B cell (primary cell): ENCODE measurements around the gene UNC13D. TPM values are rescaled to one million over a fixed set of nuclear protein-coding genes. Genes with fewer than 3 reads are reported as not detected.

ENCODE experiments used
- ATAC-seq: fragments of 200-7000 bp; cut with Tn5 transposase; one replicate; pipeline ENCODE4 v1.10.0; 2021; ENCODE audit warnings: low read depth, mild to moderate bottlenecking, moderate number of reproducible peaks, moderate library complexity
- CTCF ChIA-PET: fragments of 350-600 bp; sonication (Branson Sonifier 250); formaldehyde crosslinking; loops from one replicate; lab custom pipeline; 2021; ENCODE audit warnings: antibody characterized with exemption, inconsistent platforms; lab: Charles Lee
- POLR2A ChIA-PET: fragments of 350-600 bp; sonication (Branson Sonifier 250); formaldehyde crosslinking; loops from one replicate; lab custom pipeline; 2021; ENCODE audit warnings: antibody characterized with exemption; lab: Charles Lee
- DNase-seq: peaks from one replicate; pipeline ENCODE4 v3.0.0; 2013
- H2AFZ ChIP-seq: 2 replicates; pipeline ENCODE4 v1.6.1; 2012; ENCODE audit warnings: mild to moderate bottlenecking, low read depth, low read length; ENCODE audit not compliant: insufficient read depth, poor library complexity, severe bottlenecking
- H3K27ac ChIP-seq, 2 donors: 1 replicate in 1 of 2; 2 replicates in 1 of 2; pipeline ENCODE4 v1.5.1; 2012 to 2013; ENCODE audit warnings: low read length in 2 of 2, mild to moderate bottlenecking in 2 of 2, moderate library complexity in 1 of 2
- H3K27me3 ChIP-seq, 4 experiments: fragments of 200-600 bp in 1 of 4; sonication (generic) in 1 of 4; replicated peaks in 1 of 4; 1 replicate in 2 of 4; 2 replicates in 2 of 4; pipeline versions ENCODE4 v1.6.1 to v1.7.0; 2013 to 2016; ENCODE audit warnings: low read length in 3 of 4, mild to moderate bottlenecking in 2 of 4, mixed read lengths in 1 of 4, moderate library complexity in 1 of 4; ENCODE audit not compliant: insufficient read depth in 4 of 4, control insufficient read depth in 3 of 4; ENCODE audit errors: control extremely low read depth in 1 of 4
- H3K36me3 ChIP-seq, 2 experiments: replicated peaks in 1 of 2; 1 replicate in 1 of 2; 2 replicates in 1 of 2; pipeline versions ENCODE4 v1.6.1 to v1.7.1; 2013; ENCODE audit warnings: low read length in 1 of 2; ENCODE audit not compliant: insufficient read depth in 2 of 2, control insufficient read depth in 1 of 2; ENCODE audit errors: control extremely low read depth in 1 of 2, extremely low read depth in 1 of 2
- H3K4me1 ChIP-seq, 2 donors: fragments of 200-600 bp in 1 of 2; sonication (generic) in 1 of 2; 1 replicate in 1 of 2; 2 replicates in 1 of 2; pipeline versions ENCODE4 v1.5.1 to v1.6.1; 2013 to 2017; ENCODE audit warnings: low read length in 2 of 2; ENCODE audit not compliant: control insufficient read depth in 2 of 2, insufficient read depth in 2 of 2
- H3K4me2 ChIP-seq: replicated peaks from 2 replicates; pipeline ENCODE3; 2012; ENCODE audit warnings: mild to moderate bottlenecking, low read depth, low read length; ENCODE audit not compliant: poor library complexity, severe bottlenecking
- H3K4me3 ChIP-seq, 5 experiments: fragments of 200-600 bp in 1 of 5; sonication (generic) in 1 of 5; 1 replicate in 3 of 5; 2 replicates in 2 of 5; pipeline versions ENCODE4 v1.5.1 to v1.7.0; 2011 to 2016; ENCODE audit warnings: low read length in 4 of 5, mild to moderate bottlenecking in 4 of 5, low read depth in 2 of 5, control low read depth in 1 of 5, moderate library complexity in 1 of 5; ENCODE audit not compliant: insufficient read depth in 1 of 5; ENCODE audit errors: control extremely low read depth in 1 of 5, extremely low read depth in 1 of 5
- H3K79me2 ChIP-seq: fragments of 200-600 bp; sonication (generic); one replicate; pipeline ENCODE4 v1.6.0; 2016; ENCODE audit warnings: low read length; ENCODE audit not compliant: control insufficient read depth, insufficient read depth
- H3K9ac ChIP-seq: fragments of 200-600 bp; sonication (generic); 2 replicates; pipeline ENCODE4 v1.6.1; 2017; ENCODE audit warnings: mild to moderate bottlenecking, low read length, moderate library complexity
- H3K9me3 ChIP-seq, 3 donors: one replicate each; pipeline versions ENCODE4 v1.6.1 to v1.7.1; 2013; ENCODE audit warnings: low read length in 2 of 3; ENCODE audit not compliant: control insufficient read depth in 2 of 3, insufficient read depth in 1 of 3; ENCODE audit errors: control extremely low read depth in 1 of 3
- H4K20me1 ChIP-seq: 2 replicates; pipeline ENCODE4 v1.6.0; 2012; ENCODE audit warnings: mild to moderate bottlenecking, low read length; ENCODE audit not compliant: insufficient read depth, control insufficient read depth, poor library complexity, severe bottlenecking
- H3K27ac Mint-ChIP-seq: one replicate; pipeline ENCODE4 v1.8.0; 2021; ENCODE audit warnings: mixed read lengths
- H3K27me3 Mint-ChIP-seq: one replicate; pipeline ENCODE4 v1.8.0; 2021; ENCODE audit warnings: mixed read lengths
- H3K4me1 Mint-ChIP-seq: one replicate; pipeline ENCODE4 v1.8.0; 2021; ENCODE audit warnings: mixed read lengths
- H3K4me3 Mint-ChIP-seq: one replicate; pipeline ENCODE4 v1.8.0; 2021; ENCODE audit warnings: mixed read lengths
- H3K9me3 Mint-ChIP-seq: one replicate; pipeline ENCODE4 v1.8.0; 2022; ENCODE audit warnings: mixed read lengths; ENCODE audit not compliant: insufficient read depth
- CTCF ChIP-seq: fragments of 200-600 bp; IDR thresholded peaks from one replicate; pipeline ENCODE4 v1.8.0; 2022; ENCODE audit warnings: antibody characterized with exemption, mild to moderate bottlenecking
- EZH2 ChIP-seq: IDR thresholded peaks from 2 replicates; pipeline ENCODE4 v1.6.1; 2012; ENCODE audit warnings: borderline replicate concordance, low read depth, mild to moderate bottlenecking, moderate library complexity, low read length; ENCODE audit not compliant: insufficient read depth, poor library complexity, severe bottlenecking
- WGBS: methylation state at CpG from one replicate; pipeline ENCODE4 v1.1.5; 2013; ENCODE audit warnings: missing lambda C conversion rate; ENCODE audit not compliant: insufficient coverage; 5-methylcytosine and 5-hydroxymethylcytosine counted together
- intact Hi-C: fragments of 100-400 bp; cut with micrococcal nuclease; formaldehyde crosslinking; loops from one replicate; pipeline ENCODE4 v1.10.0; 2022
- polyA plus RNA-seq: library from polyadenylated mRNA; depleted of rRNA; stranded (reverse); fragments of >200 nt; gene quantifications from 2 replicates; pipeline ENCODE4 v1.2.3, GENCODE V29; 2012
- total RNA-seq, 2 donors: library from RNA; stranded (reverse); fragments of 120-200 nt in 1 of 2; gene quantifications; 1 replicate in 1 of 2; 2 replicates in 1 of 2; pipeline versions ENCODE4 v1.2.3 to v1.2.4, GENCODE V29; 2013 to 2022

UNC13D gene
- total and polyA plus RNA-seq, 2 donors (not counting 1 experiment from before 2014, with no cell fraction given): 101 to 107 TPM

GRCh38 chr17:75891605-75892555 lies 47.7 kb upstream of the UNC13D start:
- H3K27me3 Mint-ChIP-seq: no peaks in the 10 kb centered on the region
- ATAC-seq: no peak
- CTCF ChIA-PET: interaction anchor here (1.2 kb wide), 1 partner anchor 14 kb away, joined by 3 read pairs; the partner anchor contains the start of gene TRIM47

More at GRCh38 chr17:75891605-75892555, 47.7 kb upstream of the UNC13D start:
- no peaks in the 10 kb centered on the region for H3K27me3 ChIP-seq
- H3K4me3 ChIP-seq: no peak overlapping the region
- H3K9ac ChIP-seq: no peak overlapping the region
- no peak overlapping the region for H3K4me3 Mint-ChIP-seq
- peaks cover 28% of the 10 kb centered on the region for H4K20me1 ChIP-seq
- no peak overlapping the region for H3K27ac Mint-ChIP-seq
- peaks cover 24% of the 10 kb centered on the region for H3K79me2 ChIP-seq
- H3K4me2 ChIP-seq: no peak overlapping the region
- H3K27ac ChIP-seq: no peak overlapping the region
- WGBS: 94% methylated on average over 32 of the region's 32 CpGs
- no peak for DNase-seq
- no peaks in the 10 kb centered on the region for H3K9me3 ChIP-seq
- POLR2A ChIA-PET: no interaction called here
- TF ChIP-seq EZH2 (no peak), CTCF (no peak)
- intact Hi-C loops: no loop called here
- no peaks in the 10 kb centered on the region for H3K9me3 Mint-ChIP-seq
- peaks cover 12 to 14% of the 10 kb centered on the region in 2 donors for H3K4me1 ChIP-seq
- no peak overlapping the region for H2AFZ ChIP-seq
- peaks cover 2 to 8% of the 10 kb centered on the region in 2 experiments for H3K36me3 ChIP-seq
- peaks cover 20% of the 10 kb centered on the region for H3K4me1 Mint-ChIP-seq
